Measurements from ENCODE around the gene SNX24.

The SNX24 gene

DNA sequence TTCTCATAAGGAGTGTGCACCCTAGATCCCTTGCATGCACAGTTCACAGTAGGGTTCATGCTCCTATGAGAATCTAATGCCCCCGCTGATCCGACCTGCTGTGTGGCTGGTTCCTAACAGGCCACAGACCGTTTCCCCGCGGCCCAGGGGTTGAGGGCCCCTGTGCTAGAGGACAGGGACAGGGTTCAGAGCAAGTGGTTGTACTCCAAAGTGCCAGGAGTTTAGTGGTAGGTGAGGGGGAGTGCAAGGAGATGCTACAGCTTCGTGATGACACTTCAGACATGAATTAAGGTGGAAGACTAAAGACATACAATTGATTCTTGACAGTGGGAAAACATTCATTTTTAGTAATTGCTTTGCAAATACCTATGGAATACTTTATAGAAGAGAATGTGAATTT lies 40.5 kb downstream of the SNX24 start:
- H3K4me3 Mint-ChIP-seq = no peak overlapping the region
- no peaks in the 10 kb centered on the region for H3K27me3 Mint-ChIP-seq (ENCODE audit: low read depth, poor library complexity)
- no peak for DNase-seq
- peak overlapping the region; percentile 93 for H3K27ac Mint-ChIP-seq
- peaks cover 5% of the 10 kb centered on the region for H3K4me1 Mint-ChIP-seq
- TF ChIP-seq, protein P1, sequence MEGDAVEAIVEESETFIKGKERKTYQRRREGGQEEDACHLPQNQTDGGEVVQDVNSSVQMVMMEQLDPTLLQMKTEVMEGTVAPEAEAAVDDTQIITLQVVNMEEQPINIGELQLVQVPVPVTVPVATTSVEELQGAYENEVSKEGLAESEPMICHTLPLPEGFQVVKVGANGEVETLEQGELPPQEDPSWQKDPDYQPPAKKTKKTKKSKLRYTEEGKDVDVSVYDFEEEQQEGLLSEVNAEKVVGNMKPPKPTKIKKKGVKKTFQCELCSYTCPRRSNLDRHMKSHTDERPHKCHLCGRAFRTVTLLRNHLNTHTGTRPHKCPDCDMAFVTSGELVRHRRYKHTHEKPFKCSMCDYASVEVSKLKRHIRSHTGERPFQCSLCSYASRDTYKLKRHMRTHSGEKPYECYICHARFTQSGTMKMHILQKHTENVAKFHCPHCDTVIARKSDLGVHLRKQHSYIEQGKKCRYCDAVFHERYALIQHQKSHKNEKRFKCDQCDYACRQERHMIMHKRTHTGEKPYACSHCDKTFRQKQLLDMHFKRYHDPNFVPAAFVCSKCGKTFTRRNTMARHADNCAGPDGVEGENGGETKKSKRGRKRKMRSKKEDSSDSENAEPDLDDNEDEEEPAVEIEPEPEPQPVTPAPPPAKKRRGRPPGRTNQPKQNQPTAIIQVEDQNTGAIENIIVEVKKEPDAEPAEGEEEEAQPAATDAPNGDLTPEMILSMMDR (IDR thresholded peaks at IDR 0.05) = no peak
- peaks cover 19% of the 10 kb centered on the region for H3K36me3 Mint-ChIP-seq (ENCODE audit: low read depth)
- peaks cover 15% of the 10 kb centered on the region for H3K9me3 Mint-ChIP-seq

DNA sequence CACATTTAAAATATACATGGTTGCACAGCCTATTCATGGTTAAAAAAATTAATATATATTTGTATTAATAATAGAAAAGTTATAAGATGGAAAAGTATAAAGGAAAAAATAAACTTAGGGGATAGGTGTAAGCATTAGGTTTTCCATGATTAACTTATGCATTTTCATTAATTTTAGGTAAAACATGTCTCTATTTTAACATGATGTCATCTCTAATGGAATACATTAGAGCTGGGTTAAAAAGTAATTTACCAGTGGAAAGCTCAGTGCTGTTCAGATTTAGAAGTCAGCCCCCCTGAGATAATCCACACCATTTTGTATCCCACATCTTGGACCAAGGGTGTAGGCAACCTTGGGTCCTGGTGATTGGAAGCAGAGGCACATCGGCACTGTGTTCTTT lies 49.7 kb downstream of the SNX24 start:
- TF ChIP-seq, protein P1 (IDR thresholded peaks at IDR 0.05) = no peak
- peaks cover 4% of the 10 kb centered on the region for H3K4me1 Mint-ChIP-seq
- no peak overlapping the region for H3K27ac Mint-ChIP-seq
- DNase-seq = no peak
- H3K27me3 Mint-ChIP-seq (ENCODE audit: low read depth, poor library complexity) = no peaks in the 10 kb centered on the region
- H3K36me3 Mint-ChIP-seq (ENCODE audit: low read depth) = no peaks in the 10 kb centered on the region
- no peak overlapping the region for H3K4me3 Mint-ChIP-seq
- no peaks in the 10 kb centered on the region for H3K9me3 Mint-ChIP-seq

DNA sequence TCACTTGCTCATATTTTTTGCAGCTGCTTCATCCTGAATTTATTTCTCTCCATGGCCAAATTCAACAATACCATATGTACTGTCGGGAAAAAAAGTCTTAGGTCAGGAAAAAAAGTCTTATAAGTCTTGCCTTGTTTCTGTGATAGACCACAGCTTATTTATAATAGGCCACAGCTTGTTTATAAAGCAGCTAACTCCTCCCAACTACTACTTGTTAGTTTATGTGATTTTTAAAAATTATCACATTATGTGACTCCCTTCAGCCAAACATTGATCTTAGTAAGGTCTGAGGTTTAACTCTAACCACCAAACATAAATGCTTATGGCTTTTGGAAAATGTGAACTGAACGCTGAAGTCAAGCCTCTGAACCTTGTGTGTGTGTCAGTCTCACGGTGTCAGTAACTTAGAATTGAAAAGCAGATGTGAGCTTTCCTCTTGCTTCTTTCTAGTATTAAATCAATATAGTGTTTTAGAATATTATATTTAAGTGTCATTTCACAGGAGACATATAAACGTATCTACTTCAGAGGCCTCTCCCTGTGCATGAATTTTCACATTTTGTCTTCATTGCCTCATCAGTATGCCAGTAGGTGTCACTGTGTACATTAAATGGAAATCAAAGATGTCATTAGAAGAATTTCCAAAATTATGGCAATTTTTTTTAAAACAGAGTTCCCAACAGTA lies 51.3 kb downstream of the SNX24 start:
- DNase-seq = no peak
- no peak overlapping the region for H3K27ac Mint-ChIP-seq
- no peak overlapping the region for H3K4me3 Mint-ChIP-seq
- H3K36me3 Mint-ChIP-seq (ENCODE audit: low read depth) = no peaks in the 10 kb centered on the region
- no peaks in the 10 kb centered on the region for H3K27me3 Mint-ChIP-seq (ENCODE audit: low read depth, poor library complexity)
- H3K4me1 Mint-ChIP-seq = peaks cover 4% of the 10 kb centered on the region
- H3K9me3 Mint-ChIP-seq = no peaks in the 10 kb centered on the region
- TF ChIP-seq, protein P1 (IDR thresholded peaks at IDR 0.05) = peak; percentile 58

DNA sequence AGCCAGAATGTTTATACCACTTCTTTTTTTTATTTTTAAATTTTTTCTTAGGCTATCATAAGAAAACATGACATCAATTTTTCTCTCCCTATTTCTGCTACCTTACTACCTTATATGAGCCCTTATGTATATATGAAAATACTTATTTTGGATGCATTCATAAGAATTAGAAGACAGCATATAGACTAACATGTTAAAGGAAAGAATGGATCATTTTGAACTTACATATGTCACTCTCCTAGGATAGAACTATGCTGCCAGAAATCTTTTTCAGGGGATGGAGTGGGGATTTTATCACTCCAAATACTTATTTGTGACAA lies 51.8 kb downstream of the SNX24 start:
- H3K4me3 Mint-ChIP-seq = no peak overlapping the region
- H3K27ac Mint-ChIP-seq = no peak overlapping the region
- H3K27me3 Mint-ChIP-seq (ENCODE audit: low read depth, poor library complexity) = no peaks in the 10 kb centered on the region
- no peaks in the 10 kb centered on the region for H3K36me3 Mint-ChIP-seq (ENCODE audit: low read depth)
- DNase-seq = no peak
- peaks cover 4% of the 10 kb centered on the region for H3K4me1 Mint-ChIP-seq
- TF ChIP-seq, protein P1 (IDR thresholded peaks at IDR 0.05) = peak; percentile 16
- H3K9me3 Mint-ChIP-seq = no peaks in the 10 kb centered on the region

DNA sequence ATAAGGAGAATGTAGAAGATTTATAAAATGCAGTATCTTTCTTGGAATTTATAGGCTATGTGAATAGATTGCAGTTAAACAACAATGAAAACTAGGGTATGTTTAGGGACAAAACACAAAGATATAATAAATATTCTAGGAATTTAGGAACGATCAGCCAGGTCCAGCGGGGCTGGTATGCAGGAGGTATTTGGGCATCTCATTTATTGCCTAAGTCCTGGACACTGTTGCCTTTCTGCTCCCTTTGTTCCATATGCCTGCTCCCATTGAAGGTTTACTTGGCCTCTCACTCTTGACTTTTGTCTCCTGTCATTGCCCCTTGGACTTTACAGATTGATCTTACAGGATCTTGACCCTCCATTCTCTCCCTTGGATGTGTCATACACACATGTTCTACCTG lies 55.9 kb downstream of the SNX24 start:
- Mint-ChIP-seq H3K36me3 (ENCODE audit: low read depth) (no peaks in the 10 kb centered on the region), H3K27ac (no peak overlapping the region), H3K9me3 (no peaks in the 10 kb centered on the region), H3K27me3 (ENCODE audit: low read depth, poor library complexity) (no peaks in the 10 kb centered on the region), H3K4me3 (no peak overlapping the region), H3K4me1 (peaks cover 4% of the 10 kb centered on the region)
- TF ChIP-seq, protein P1 (IDR thresholded peaks at IDR 0.05) = no peak
- no peak for DNase-seq

DNA sequence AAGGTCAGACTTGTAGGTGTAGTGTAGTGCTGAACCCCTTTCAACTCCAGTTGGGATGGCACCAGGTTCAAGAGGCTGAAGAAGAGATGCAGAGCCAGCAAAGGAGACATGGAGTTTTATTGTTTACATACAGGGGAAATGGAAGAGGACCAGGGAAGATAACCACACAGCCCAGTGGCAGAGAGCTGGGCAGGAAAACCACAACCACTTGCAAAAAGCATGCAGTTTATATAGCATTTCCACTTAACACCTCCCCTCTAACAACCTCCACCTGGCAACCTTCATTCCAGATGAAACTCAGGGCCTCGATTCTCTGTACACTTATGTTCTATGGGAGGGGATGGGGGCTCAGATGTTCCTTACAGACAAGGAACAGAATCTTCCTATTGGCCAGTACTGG lies 56.9 kb downstream of the SNX24 start:
- H3K36me3 Mint-ChIP-seq (ENCODE audit: low read depth) = no peaks in the 10 kb centered on the region
- no peaks in the 10 kb centered on the region for H3K9me3 Mint-ChIP-seq
- no peaks in the 10 kb centered on the region for H3K27me3 Mint-ChIP-seq (ENCODE audit: low read depth, poor library complexity)
- TF ChIP-seq, protein P1 (IDR thresholded peaks at IDR 0.05) = no peak
- H3K4me3 Mint-ChIP-seq = no peak overlapping the region
- DNase-seq = no peak
- peaks cover 8% of the 10 kb centered on the region for H3K4me1 Mint-ChIP-seq
- no peak overlapping the region for H3K27ac Mint-ChIP-seq

Data from nephron progenitor cell (in vitro differentiated cells).